C4-2B (cell line): Measurements from ENCODE around the gene TSPAN18.

Experiments used
- H3K27ac ChIP-seq: fragments of 450-650 bp; 2 replicates; pipeline ENCODE4 v1.5.1; 2017
- ZFX ChIP-seq: fragments of 450-650 bp; IDR thresholded peaks from 2 replicates; pipeline ENCODE4 v1.6.1; 2017
- TF ChIP-seq, protein P1 (sequence below): fragments of 450-650 bp; conservative IDR thresholded peaks from 2 replicates; pipeline ENCODE4 v1.5.1; 2017; ENCODE audit warnings: mild to moderate bottlenecking

Gene TSPAN18

DNA sequence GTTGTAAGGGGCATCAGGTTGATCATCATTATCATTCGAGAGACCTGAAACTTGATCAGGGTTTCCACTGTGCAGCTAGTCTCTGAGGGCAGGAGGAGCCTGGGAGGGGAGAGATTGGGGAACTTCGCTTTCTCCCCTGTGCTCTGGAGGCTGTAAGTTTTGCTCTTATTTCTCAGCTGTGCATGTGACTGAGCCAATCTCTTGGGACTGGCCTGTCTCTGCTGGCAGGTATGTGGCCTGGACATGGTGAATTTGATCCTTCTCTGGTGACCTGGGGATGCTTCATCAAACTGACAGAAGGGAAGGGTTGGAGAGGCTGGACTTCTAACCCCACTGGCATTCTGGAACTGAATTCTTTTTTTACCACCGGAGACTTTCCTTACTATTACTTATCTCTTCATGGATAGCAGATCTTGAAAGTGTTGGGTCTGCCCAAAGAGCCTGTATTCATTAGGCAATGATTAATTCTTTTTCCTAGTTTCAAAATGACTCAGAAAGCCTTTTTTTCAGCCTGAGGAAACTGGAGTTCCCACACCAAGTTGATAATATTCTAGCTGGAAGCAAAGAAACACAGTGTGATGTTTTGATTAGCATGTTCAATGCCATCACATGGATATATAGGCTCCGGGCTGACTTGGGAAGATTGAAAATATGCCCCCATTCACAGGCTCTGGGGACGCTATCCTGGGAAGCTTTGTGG is 36.5 kb downstream of the TSPAN18 start:
- TF ChIP-seq ZFX: no peak
- TF ChIP-seq, protein P1, sequence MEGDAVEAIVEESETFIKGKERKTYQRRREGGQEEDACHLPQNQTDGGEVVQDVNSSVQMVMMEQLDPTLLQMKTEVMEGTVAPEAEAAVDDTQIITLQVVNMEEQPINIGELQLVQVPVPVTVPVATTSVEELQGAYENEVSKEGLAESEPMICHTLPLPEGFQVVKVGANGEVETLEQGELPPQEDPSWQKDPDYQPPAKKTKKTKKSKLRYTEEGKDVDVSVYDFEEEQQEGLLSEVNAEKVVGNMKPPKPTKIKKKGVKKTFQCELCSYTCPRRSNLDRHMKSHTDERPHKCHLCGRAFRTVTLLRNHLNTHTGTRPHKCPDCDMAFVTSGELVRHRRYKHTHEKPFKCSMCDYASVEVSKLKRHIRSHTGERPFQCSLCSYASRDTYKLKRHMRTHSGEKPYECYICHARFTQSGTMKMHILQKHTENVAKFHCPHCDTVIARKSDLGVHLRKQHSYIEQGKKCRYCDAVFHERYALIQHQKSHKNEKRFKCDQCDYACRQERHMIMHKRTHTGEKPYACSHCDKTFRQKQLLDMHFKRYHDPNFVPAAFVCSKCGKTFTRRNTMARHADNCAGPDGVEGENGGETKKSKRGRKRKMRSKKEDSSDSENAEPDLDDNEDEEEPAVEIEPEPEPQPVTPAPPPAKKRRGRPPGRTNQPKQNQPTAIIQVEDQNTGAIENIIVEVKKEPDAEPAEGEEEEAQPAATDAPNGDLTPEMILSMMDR: no peak
- H3K27ac ChIP-seq: no peak overlapping the region

DNA sequence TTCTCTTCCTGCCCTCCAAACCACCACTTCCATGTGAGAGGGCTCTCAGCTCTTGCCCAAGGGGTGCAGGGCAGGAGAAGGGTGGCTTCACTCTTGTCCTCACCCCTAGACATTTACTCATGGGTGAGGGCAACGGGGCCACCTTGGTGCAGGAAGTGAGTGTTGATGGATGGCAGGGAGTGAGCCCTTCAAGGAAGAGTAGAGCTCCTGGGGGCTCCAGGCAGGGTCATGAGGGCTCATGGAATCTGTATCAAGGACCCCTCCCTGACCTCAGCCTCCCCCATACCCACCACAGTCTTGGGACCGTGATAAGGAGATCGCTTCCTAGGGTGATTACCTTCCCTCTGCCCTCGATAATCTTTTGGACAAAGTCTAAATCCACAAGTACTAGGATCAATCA is 37.8 kb downstream of the TSPAN18 start:
- TF ChIP-seq ZFX: no peak
- TF ChIP-seq, protein P1: no peak
- H3K27ac ChIP-seq: no peak overlapping the region

DNA sequence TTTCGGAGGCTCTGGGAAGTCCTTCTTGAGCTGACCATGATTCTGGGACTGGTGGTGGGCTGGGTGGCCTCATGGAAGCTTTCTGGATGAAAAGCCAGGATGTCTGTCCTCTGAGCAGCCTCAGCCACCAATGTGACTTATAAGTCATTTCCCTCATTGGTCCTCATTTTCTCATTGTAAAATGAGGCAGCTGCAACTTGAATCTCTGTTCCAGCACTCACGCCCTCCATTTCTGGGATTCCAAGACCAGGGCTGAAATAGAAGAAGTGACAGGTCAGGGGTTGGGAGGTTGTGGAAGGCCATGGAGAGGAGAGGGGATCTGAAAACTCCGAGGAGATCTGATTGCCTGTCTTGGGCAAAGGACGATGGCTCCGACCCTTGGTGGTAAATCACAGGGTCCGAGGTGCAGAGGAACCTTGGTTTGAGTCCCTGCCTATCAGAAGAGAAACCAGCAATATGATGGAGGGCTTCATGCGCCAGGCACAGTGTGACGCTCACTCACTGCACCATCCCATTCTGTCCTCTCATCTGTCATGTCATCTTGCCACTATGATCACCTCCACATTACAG is 38.3 kb downstream of the TSPAN18 start:
- no peak for TF ChIP-seq ZFX
- TF ChIP-seq, protein P1: no peak
- no peak overlapping the region for H3K27ac ChIP-seq

DNA sequence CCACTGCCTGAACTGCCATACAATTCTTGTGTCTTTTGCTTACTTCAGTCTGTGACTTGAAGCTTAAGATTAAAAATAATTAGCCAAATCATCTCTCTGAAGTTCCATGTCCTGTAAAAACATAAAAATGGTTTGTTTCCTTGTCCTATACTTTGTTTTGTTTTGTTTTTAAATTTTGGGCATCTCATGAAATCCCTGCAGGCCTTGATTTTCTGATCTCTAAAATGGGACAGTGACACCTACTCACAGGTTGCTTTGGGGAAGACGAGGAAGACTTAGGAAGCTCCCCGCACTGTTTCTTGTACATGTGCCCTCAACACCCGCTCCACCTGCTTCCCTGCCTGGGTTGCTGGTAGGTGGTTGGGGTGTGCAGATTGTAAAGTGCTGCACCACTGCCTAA is 38.9 kb downstream of the TSPAN18 start:
- H3K27ac ChIP-seq: no peak overlapping the region
- TF ChIP-seq, protein P1: no peak
- TF ChIP-seq ZFX: no peak

DNA sequence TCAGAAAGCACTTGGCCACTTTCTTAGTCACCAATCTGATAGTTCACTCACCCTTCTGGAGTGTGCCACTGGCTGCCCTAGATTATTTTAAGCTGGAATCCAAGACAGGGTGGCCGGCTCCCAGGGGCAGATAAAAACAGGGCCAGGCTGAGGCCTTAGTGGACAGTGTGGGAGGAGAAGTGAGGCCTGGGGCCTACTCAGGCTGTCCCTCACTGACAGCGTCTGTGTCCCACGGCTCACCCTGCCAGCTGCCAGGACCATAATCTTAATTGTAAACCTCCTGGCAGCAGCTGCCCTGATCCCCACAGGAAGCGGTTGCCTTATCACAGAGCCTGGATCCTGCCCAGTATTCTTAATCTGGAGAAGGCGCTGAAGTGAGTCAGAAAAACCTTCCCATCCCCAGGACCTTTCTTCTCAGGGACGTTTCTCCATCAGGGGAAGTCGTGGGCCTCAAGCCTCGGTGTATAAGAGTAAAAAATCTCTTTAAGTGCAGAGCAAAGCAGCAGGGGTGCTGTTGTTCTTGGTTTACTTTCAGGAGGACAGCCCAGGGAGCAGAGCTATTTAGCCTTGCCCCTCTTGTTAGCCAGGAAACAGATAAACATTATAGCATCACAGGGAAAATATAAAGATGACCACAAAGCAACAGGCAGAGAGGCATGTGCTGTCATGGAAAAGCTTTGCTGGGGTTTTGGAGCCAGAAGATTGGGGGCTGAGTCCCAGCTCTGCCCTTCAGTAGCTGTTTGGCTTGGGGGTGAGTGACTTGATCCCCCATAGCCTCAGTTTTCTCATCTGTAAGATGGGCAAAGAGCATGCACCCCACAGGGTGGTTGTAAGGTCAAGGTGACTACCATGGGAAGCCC is 39.6 kb downstream of the TSPAN18 start:
- TF ChIP-seq, protein P1: no peak
- TF ChIP-seq ZFX: no peak
- H3K27ac ChIP-seq: no peak overlapping the region

DNA sequence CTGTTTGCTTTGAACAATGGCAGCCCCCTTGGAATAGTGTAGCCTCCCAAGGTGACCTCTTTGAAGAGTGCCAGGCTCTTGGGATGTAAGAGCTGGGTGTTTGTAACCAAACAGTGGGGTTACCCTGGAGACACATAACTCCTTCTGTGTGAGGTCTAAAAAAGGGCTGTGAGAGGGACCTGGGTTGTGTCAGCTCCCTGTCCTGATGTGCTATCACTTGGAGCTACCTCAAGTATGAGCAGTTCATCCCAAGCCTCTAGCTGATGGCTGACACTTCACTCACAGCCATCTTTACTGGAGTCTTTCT is 40.2 kb downstream of the TSPAN18 start:
- H3K27ac ChIP-seq: no peak overlapping the region
- no peak for TF ChIP-seq ZFX
- TF ChIP-seq, protein P1: no peak

DNA sequence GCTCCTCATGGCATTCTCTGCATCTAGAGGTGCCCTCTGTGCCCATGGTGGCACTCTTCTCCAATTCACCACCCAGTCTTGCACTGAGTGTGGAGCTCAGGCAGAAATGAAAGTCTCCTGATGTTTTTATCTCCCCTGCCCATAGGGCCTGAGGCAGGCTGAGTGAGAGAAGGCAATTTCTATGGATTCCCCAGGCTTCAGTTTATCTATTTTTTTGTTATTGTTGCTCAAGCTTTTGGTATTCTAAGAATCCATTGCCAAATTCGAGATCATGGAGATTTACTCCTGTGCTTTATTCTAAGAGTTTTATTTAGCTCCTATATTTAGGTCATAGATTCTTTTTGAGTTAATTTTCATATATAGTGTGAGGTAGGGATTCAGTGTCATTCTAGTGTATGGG is 40.7 kb downstream of the TSPAN18 start:
- H3K27ac ChIP-seq: no peak overlapping the region
- TF ChIP-seq ZFX: no peak
- TF ChIP-seq, protein P1: no peak
